GM19324 (cell line): ENCODE data around the gene C6orf120.
"Not testable (repeated sequence)": the region's sequence is repeated elsewhere in the genome, so short reads cannot be mapped to it uniquely, and the experiment has no call there.

Experiments used
- ATAC-seq: cut with Tn5 transposase; IDR thresholded peaks from one replicate; pipeline ENCODE4 v1.9.1; 2021; ENCODE audit warnings: mild to moderate bottlenecking, moderate library complexity; ENCODE audit not compliant: unreplicated experiment, low FRiP score

The C6orf120 gene

DNA sequence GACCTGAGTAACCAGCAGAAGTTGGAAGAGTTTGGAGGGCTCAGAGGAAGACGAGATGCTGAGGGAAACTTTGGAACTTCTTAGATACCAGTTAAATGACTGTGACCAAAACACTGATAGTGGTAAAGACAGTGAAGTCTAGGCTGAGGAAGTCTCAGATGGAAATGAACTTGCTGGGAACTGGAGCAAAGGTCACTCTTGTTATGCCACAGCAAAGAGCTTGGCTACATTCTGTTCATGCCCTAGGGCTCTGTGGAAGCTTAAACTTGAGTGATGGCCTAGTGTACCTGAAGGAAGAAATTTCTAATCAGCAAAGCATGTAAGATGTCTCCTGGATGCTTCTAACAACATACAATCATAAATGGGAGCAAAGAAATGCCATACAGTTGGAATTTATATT, 24.8 kb upstream of the C6orf120 start:
- no peak for ATAC-seq

DNA sequence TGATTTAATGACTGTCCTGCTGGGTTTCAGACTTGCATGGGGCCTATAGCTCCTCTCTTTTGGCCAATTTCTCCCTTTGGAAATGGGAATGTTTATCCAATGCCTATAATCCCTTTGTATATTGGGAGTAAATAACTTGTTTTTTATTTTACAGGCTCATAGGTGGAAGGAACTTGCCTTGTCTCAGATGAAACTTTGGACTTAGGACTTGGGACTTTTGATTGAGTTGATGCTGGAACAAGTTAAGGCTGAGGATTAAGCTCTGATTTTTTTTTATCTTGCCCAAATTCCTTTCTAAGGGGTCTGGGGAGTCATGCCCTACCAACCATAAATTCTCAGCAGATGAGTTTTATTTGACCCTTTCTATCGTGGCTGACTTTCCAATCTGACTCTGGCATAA, 23.6 kb upstream of the C6orf120 start:
- ATAC-seq, result no peak

DNA sequence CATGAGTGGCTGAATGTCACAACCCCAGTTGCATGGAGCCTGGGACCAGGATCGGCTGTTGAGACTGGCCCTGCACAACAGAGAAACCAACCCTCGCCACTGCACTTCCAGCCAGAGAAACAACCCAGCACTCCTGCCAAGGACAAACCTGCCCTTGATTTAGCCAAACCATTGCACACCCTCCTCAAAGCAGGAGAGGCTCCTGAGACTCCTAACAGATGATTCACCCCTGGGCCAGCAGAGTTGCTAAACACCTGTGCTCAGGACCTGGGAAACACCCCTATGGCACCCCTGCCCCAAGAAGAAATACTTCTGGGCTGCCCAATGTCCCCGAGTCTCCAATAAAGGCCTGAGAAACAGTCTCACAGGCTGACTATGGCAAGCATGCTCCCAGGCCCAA, 17.9 kb upstream of the C6orf120 start:
- ATAC-seq, result no peak

DNA sequence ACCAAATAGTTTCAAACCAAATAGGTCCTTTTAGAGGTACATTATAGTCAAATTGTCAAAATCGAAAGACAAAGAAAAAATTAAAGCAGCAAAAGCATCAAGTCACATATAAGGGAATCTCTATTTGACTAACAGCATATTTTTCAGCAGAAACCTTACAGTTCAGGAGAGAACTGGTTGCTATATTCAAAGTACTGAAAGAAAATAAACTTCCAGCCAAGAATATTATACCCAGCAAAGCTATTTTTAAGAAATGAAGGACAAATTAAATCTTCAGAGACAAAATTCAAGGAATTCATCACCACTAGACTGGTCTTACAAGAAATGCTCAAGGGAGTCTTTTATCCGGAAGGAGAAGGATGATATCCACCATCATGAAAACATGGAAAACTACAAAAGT, 16.1 kb upstream of the C6orf120 start:
- no peak for ATAC-seq

DNA sequence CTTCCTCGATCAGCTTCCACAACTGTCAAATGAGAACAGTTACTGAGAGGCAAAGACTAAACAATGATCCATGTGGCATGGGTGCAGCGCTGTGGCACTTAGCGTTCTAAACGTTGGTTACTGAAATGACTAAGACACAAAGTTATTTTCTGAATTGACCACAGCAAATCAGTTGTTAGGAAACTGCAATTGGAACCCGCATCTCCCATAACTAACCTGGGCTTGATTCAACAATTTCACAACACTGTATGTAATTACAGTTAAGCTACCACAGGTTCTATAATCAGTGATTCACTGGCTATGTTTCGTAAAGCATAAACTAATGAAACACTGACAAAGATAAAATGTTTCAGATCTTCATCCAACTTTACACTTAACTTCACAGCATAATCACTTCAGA, 12.6 kb upstream of the C6orf120 start:
- no peak for ATAC-seq

DNA sequence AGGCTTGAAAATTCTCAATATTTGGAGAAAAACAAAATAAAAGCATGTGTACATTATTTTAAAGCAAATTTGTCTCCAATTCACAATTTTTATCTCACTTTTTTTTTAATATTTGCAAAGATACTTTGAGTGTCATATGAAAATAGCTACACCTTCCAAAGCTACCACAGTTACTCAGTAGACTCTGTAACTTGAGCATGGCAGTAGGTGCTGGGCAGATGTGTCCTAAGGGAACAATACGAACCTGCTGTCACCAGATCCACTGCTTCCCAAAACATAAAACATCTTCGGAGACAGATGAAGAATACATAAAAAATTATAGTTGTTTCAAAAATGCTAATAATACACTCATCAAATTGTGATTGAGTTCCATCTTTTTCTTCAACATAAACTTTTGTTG, 10.7 kb upstream of the C6orf120 start:
- ATAC-seq, result no peak

DNA sequence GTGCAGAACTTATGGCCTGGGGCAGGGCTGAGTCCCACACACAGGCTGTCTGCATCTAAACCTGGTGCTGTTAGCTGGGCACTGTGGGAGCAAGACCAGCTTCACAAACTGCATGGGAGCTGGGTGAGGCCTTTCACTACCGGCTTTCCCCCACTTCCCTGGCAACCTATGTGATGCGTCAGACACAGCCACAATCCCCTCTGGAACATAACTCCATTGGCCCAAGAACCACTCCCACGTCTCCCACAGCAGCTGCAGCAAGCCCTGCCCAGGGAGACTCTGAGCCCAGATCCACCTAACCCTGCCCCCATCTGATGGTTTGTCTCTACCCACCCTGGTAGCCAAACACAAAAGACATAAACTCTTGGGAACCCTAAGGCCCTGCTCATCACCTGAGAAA, 9.4 kb upstream of the C6orf120 start:
- no peak for ATAC-seq

DNA sequence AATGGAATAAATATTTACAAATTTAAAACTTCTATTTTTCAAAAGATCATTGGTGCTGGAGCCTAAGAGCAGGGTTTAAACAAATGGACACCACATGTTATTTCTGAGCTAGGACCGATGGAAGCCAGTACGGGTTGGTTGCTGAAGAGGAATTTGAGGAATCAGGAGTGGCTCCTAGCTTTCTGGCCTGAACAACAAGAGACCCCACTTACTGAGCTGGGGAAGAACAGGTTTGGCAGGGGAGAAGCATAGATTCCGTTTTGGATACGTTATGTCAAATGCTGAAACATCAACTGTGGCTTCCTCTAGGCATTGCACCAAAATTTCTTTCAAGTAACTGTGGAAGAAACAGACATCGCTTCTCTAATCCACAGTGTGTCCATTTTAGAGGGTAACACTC, 6.8 kb upstream of the C6orf120 start:
- ATAC-seq, result no peak

DNA sequence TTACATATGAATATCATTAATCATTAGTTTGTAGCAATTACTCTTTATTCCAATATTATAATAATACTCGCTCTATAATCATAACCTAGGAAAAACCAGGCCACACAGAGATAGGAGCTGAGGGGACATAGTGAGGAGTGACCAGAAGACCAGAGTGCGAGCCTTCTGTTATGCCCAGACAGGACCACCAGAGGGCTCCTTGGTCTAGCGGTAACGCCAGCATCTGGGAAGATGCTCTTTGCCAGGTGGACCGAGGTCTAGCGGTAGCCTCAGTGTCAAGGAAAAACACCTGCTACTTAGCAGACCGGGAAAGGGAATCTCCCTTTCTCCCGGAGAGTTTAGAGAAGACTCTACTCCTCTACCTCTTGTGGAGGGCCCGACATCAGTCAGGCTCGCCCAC, 4.8 kb upstream of the C6orf120 start:
- ATAC-seq, result not testable (repeated sequence)

DNA sequence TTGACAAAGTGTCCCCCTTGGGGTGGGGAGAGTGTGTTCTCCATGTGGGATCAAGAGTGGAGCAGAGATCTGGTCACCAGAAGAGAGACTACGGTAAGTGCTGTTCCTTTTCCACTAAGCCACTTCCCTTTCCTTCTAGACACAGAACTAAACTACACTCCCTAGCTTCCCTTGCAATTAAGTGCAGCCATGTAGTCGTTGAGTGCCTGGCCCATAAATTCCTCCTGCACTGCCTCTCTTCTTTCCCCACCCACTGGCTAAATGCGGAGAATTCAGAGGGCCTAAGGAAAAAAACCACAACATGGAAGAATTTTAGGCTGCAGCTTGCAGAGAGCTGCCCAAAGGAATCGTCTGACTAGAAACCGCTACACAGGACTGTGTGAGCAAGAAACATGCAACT, 1.6 kb upstream of the C6orf120 start:
- ATAC-seq, result no peak

DNA sequence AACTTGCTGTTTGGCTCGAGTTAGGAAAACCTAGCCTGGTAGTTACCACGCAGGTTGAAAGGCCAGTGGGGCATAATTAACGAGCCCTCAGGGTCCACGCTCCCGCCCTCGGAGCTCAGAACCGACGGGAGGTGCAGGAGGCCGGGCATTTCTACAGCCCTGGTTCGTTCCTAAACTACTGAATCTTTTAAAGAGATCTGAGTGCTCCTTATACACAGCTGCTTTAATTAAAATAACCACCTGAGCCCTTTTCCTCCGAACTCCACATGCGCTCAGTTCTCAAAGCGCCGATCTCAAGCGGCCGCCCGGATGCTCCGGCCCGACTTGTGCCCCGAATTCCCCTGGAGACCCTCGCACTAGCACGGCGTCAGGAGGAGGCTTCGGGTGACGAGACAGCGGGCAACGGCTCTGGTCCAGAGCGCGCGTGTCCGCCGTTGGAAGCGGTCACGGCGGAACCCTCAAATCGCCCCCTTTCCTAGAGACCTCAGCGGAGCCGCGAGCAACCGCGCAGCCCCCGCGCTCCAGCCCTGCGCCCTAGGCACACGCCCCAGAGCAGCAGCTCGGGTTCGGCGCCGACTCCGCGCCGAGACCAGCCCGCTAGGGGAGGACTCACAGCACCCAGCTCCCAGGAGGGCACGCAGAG, 494 bp upstream of the C6orf120 start:
- no peak for ATAC-seq

DNA sequence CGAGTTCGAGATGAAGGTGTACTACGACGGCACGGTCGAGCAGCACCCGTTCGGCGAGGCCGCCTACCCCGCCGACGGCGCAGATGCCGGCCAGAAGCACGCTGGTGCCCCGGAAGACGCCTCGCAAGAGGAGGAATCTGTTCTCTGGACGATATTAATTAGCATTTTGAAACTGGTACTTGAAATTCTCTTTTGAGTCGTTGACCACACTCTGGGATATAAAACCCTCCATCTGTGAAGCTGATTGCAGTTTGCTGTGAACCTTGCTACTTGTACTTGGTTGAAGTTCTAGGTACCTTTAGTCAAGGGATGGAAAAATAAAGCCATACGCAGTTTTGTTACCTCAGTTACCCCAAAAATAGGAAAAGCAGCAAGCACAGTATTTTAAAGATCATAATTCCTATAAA, 917 bp downstream of the C6orf120 start:
- ATAC-seq, result no peak

DNA sequence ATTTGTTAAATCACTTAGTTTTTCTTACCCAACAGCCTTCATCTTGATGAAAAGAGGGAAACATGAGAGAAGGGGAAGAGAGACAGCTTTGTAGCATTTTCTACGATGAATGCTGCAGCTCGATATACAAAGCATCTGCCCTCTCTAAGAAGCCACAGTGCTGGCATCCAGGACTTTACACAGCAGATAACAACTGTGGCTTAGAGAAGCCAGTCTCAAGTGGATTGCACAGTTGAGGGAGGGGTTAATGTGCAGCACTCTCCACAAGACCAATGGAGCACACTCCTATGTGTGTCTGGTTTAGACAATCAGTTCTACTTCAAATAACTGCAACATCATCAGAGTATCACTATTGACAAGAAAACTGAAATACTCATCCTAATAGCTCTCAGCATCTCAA, 5.8 kb downstream of the C6orf120 start:
- no peak for ATAC-seq

DNA sequence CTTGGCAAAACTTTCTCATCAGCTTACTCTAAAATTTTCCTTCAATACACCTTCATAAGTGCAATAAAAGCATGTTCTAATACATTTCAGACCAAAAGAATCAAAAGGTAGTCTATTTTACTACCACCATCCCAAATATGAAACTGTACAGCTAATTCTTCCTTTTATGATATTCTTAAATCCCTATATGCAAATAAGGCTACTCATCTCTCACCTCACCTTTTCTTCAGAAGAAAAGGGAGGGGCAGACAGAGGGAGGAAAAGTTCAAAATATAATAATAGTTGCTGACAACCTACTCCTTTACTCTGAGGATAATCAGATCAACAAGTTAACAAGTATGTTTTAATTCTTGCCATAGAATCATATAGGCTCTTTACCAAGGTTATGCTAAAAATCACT, 7.4 kb downstream of the C6orf120 start:
- no peak for ATAC-seq

DNA sequence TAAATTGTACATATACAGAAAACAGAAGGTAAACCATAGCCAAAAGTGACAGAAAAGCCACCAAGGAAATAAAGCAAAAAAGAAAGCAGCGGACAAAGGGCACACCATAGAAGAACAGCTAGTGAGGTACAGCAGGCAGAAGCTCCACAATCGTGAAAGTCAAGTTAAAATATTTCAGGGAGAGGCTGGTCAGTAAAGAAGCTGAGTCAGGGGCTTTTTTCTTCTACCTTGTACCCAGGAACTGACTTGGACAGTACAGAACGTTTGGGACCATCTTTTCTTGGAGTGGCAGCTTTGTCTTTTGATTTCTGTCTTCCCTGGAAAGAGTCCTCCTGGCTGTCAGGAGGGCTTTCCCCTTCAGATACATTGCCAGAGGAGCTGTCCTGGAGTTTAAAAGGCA, 8.1 kb downstream of the C6orf120 start:
- no peak for ATAC-seq

DNA sequence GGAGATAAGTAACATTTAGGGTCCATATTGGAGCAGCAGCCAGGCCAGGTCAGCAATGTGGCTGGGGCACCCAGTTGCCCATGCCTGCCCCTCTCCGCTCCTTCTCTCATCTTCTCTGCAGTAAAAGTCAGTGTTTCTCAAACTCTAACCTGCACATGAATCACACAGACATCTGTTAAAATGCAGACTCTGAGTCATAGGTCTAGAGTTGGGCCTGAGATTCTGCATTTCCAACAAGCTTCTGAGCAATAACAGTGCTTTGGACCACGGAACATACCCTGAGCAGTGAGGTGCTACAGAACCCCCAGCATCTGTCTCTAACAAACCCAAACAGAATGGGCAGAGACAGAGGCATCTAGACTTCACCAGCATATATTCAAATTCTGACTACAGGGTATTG, 12.3 kb downstream of the C6orf120 start:
- ATAC-seq, result no peak

DNA sequence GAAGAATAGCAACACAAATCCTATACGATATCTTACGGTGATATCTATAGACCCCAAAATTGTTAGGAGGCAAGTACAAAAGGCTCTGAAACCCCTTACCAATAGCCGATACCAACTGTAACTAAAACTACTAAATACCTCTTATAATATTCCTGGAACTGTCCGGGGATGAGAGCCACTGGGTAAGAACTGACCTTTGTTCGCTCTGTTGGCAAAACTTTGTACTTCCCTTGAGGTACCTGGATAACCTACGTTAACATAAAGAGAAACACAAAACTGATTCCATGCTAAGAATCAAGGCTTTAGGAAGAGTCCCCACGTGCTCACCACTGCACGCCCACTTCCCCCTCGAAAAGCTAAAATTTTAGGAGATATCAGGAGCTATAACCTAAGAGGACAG, 12.7 kb downstream of the C6orf120 start:
- no peak for ATAC-seq

DNA sequence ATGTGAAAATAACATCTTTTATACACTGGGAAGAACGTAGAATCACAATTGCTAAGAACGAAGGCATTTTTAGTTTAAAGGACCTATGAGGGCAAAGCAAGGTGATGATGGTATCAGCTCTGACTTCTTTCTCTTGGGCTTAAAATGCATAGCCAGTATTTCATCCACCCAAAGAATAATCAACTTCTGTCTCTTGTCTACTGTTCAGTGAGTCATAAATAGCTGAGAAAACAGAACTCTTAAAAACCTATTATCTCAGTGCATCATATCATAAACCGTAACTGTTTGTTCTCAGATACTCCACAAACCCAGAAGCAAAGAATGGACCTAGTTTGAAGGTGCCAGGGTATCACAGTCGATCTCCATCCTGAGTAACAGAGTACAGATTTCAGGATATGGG, 17.2 kb downstream of the C6orf120 start:
- ATAC-seq, result no peak

DNA sequence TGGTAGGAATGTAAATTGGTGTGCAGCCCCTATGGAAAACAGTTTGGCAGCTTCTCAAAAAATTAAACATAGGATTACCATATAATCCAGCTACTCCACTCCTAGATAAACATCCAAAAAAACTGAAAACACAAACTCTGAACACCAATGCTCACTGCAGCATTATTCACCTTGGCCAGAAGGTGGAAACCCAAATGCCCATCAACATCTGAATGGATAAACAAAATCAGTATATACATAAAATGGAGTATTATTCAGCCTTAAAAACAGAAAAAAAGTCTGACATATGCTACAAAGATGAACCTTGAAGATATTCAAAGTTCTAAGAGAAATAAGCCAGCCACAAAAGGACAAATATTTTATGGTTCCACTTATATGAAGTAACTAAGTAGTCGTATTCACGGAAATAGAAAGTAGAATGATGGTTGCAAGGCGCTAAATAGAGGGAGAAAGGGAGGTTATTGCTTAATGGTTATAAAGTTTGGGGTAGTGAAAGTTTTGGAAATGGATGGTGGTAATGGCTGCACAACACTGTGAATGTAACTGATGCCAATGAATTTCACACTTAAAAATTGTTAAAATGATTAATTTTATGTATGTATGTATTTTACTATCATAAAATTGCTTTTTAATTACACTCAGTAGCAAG, 18.4 kb downstream of the C6orf120 start:
- no peak for ATAC-seq

DNA sequence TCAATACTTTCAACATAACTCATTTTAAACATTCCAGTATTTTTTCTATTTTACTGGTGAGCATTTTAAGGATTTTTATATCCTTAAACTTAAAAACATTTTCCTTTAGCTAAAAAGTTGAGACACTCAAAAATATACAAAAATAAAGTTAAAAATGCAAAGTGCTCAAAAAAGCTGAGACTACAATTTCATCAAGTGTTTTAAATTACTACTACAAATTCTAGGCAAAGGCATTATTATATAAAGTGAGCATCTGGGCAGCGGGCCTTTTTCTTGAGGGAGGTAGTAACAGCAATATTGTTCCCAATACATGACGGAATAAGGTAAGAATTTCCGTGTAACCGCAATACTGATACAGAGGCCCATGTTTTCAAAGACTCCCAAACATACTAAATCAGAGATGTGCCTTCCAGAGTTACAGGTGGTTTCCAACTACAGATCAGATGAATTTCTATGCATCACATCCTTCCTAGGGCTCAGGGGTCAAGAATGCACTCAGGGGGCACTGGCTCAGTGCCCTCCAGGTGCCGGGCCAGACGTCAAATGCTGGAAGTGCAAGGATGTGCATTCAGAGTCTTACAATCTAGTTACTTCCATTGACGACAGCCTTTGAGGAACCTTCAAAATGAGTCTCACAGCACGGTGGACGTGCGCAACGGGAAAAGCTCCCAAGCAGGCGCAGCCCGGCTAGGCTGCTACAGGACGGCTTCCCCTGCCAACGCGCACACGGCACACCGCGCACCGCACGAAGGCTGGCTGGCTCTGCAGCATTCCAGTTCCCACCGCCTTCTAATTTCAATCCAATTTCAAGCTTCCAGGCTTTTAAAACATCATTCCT, 20.7 kb downstream of the C6orf120 start:
- ATAC-seq, result no peak

DNA sequence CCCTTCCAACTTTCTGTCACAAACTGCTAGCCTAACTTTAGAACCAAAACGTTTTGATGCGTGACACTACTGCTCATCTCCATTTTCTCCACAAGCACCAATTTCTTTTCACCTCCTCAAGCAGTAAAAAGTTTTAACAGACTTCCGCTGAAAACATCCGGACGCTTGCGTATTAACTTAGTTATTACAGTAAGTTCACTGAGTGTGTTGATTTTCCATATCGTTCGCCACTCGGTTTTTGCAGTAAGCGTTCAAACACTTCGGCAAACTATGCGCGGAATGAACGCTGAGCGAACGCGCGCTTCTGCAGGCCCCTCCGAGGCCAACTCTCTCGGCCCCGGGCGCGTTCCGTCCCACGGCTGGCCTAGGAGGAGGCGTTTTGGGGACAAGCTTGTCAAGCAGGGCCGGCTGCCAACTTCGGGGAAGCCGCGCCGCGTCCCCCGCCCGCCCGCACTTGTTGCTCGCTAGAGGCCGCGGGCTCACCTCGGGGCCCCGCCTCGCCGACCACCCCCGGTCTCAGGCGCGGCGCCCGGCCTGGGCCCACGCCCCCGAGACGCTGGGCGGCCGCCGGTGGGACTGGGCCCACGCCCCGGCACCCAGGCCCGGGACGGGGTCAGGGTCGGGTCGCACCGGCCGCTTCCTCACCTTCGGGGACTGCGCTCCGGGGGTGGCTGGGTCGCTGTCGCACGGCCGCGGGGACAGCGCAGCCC, 21.4 kb downstream of the C6orf120 start:
- ATAC-seq, result peak; percentile 42
